Neural cell (in vitro differentiated cells): ENCODE results near the gene TMBIM6.

Source experiments
- EZH2 ChIP-seq: fragments of 200-600, 300-800 bp; shearing (Covaris generic), sonication (generic); IDR thresholded peaks from 2 replicates; pipeline ENCODE4 v1.6.1; 2014; ENCODE audit warnings: antibody characterized with exemption, low read length, borderline replicate concordance, mild to moderate bottlenecking; ENCODE audit not compliant: insufficient read depth, poor library complexity, severe bottlenecking
- POLR2AphosphoS5 ChIP-seq: IDR thresholded peaks from 2 replicates; pipeline ENCODE4 v1.6.1; 2012
- RAD21 ChIP-seq: fragments of 450-650 bp; conservative IDR thresholded peaks from 2 replicates; pipeline ENCODE4 v1.6.1; 2014; ENCODE audit warnings: antibody characterized with exemption, mild to moderate bottlenecking, moderate library complexity
- SMC3 ChIP-seq: fragments of 450-650 bp; conservative IDR thresholded peaks from 2 replicates; pipeline ENCODE4 v1.6.1; 2014; ENCODE audit warnings: antibody characterized with exemption, mild to moderate bottlenecking, moderate library complexity; ENCODE audit not compliant: poor library complexity
- TAF1 ChIP-seq: IDR thresholded peaks from 2 replicates; pipeline ENCODE4 v1.6.1; 2012; ENCODE audit warnings: low read depth
- TF ChIP-seq, protein P1 (sequence below): fragments of 450-650 bp; IDR thresholded peaks from 2 replicates; pipeline ENCODE4 v1.5.1; 2014; ENCODE audit warnings: antibody characterized with exemption, mild to moderate bottlenecking, moderate library complexity; ENCODE audit not compliant: poor library complexity, severe bottlenecking
- TF ChIP-seq, protein P2 (sequence below): IDR thresholded peaks from 2 replicates; pipeline ENCODE4 v1.6.1; 2012; ENCODE audit warnings: borderline replicate concordance

- TF ChIP-seq, protein P1, sequence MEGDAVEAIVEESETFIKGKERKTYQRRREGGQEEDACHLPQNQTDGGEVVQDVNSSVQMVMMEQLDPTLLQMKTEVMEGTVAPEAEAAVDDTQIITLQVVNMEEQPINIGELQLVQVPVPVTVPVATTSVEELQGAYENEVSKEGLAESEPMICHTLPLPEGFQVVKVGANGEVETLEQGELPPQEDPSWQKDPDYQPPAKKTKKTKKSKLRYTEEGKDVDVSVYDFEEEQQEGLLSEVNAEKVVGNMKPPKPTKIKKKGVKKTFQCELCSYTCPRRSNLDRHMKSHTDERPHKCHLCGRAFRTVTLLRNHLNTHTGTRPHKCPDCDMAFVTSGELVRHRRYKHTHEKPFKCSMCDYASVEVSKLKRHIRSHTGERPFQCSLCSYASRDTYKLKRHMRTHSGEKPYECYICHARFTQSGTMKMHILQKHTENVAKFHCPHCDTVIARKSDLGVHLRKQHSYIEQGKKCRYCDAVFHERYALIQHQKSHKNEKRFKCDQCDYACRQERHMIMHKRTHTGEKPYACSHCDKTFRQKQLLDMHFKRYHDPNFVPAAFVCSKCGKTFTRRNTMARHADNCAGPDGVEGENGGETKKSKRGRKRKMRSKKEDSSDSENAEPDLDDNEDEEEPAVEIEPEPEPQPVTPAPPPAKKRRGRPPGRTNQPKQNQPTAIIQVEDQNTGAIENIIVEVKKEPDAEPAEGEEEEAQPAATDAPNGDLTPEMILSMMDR, result no peak
- TF ChIP-seq POLR2AphosphoS5, result no peak
- TF ChIP-seq RAD21, result no peak
- TF ChIP-seq SMC3, result no peak
- TF ChIP-seq EZH2, result no peak
- TF ChIP-seq, protein P2, sequence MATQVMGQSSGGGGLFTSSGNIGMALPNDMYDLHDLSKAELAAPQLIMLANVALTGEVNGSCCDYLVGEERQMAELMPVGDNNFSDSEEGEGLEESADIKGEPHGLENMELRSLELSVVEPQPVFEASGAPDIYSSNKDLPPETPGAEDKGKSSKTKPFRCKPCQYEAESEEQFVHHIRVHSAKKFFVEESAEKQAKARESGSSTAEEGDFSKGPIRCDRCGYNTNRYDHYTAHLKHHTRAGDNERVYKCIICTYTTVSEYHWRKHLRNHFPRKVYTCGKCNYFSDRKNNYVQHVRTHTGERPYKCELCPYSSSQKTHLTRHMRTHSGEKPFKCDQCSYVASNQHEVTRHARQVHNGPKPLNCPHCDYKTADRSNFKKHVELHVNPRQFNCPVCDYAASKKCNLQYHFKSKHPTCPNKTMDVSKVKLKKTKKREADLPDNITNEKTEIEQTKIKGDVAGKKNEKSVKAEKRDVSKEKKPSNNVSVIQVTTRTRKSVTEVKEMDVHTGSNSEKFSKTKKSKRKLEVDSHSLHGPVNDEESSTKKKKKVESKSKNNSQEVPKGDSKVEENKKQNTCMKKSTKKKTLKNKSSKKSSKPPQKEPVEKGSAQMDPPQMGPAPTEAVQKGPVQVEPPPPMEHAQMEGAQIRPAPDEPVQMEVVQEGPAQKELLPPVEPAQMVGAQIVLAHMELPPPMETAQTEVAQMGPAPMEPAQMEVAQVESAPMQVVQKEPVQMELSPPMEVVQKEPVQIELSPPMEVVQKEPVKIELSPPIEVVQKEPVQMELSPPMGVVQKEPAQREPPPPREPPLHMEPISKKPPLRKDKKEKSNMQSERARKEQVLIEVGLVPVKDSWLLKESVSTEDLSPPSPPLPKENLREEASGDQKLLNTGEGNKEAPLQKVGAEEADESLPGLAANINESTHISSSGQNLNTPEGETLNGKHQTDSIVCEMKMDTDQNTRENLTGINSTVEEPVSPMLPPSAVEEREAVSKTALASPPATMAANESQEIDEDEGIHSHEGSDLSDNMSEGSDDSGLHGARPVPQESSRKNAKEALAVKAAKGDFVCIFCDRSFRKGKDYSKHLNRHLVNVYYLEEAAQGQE, result no peak
- no peak for TF ChIP-seq TAF1
Observed at GRCh38 chr12:49761677-49762467, 20.5 kb downstream of the TMBIM6 start.
